GM18867 (cell line): ENCODE measurements around the gene C20orf141.
"Not testable (repeated sequence)": the region's sequence is repeated elsewhere in the genome, so short reads cannot be mapped to it uniquely, and the experiment has no call there.

ENCODE experiments used
- ATAC-seq: cut with Tn5 transposase; IDR thresholded peaks from one replicate; pipeline ENCODE4 v1.9.1; 2021; ENCODE audit warnings: mild to moderate bottlenecking, moderate library complexity; ENCODE audit not compliant: unreplicated experiment

The C20orf141 gene

DNA sequence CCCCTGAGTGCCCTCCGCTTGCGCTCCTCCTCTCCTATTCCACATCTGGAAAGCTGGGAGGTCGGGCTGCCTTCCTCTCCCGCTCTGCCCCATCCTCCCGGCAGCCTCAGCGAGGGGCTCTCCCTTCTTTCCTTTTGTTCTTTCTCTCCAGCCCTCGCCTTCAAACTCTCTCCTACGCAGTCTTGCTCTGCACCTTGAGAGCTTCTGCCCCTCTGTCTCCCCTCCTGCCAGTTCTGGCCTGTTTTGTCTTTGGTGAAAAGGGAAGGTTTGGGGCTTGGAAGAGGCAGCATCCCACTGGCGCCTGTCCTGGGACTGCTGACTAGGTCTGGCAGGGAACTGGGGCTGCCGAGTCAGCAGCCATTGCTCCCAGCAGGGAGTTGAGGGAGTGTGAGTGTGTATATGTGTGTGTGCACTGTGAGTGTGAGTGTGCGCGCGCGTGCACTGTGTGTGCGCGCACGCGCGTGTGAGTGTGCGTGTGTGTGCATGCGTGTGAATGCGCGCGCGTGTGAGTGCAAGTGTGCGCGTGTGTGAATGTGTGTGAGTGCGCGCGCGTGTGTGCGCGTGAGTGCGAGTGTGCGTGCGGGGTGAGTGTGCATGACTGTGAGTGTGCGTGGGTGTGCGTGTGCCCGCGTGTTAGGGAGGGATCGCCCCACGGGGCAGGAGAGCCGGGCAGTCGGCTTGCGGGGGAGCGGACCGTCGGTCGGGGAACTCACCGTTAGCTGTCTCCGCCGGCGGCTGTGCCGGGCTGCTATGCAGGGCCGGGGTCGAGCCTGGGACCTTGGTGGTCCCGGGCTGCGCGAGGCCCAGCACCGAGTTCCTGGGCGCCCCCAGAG is 14.9 kb upstream of the C20orf141 start:
- ATAC-seq: no peak

DNA sequence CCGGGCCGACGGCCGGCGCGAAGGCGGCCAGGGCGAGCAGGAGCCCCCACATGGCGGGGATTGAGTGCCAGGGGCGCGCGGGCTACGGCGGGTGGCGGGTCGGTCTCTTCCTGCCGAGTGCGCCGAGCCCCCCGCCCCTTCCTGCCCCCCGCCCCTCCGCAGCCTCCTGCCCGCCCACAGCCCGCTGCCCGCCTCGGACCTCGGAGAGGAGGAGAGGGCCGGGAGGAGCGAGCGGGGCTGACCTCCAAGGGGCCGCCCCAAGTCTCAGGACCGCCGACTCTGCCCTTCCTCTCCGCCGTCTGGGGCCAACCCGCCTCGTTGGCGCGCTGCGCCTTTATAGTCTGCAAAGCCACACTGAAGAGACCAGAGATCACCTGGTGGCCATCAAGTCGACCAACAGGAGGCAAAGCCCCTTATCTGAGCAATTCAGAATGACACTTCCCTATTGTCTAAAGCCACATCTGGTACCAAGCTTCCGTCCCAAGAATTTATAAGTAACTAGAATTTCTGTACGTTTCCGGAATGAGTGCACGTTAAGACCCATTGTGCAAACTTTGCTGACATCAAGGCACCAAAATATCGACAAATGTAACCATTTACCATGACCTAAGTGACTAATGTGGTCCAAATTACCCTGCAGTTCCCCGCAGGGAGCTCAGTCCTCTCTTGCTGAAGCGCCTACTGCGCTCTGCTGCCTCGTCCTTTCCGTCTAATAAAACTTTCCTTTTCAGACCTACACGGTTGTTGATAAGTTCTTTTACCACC is 14.1 kb upstream of the C20orf141 start, which contains the start of gene CPXM1:
TSS of gene CPXM1 (minus strand) at position 107 of the 765 bp plus-strand sequence. CDS start at position 52, 55 bp downstream.
- ATAC-seq: no peak

DNA sequence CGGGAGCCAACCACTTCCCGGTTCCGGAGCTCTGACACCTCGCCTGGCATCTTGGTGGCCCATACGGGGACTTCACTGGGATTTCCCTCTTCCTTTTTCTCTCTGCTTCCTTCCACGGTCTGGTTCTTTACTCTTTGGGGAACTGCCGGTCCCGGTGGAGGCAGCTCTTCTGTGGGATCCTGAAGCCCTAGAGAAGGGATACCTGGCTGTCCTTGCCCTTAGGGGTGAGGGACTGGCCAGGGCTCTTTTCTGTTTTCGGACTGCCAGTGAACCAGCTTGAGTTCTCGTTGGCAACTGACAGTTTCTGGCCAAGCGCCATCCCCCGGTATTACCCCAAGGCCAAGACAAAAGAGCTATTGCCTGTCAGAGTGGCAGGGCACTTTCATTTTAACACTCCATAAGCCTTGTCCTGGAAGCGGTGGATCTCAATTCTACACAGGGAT is 13.5 kb upstream of the C20orf141 start:
- no peak for ATAC-seq

DNA sequence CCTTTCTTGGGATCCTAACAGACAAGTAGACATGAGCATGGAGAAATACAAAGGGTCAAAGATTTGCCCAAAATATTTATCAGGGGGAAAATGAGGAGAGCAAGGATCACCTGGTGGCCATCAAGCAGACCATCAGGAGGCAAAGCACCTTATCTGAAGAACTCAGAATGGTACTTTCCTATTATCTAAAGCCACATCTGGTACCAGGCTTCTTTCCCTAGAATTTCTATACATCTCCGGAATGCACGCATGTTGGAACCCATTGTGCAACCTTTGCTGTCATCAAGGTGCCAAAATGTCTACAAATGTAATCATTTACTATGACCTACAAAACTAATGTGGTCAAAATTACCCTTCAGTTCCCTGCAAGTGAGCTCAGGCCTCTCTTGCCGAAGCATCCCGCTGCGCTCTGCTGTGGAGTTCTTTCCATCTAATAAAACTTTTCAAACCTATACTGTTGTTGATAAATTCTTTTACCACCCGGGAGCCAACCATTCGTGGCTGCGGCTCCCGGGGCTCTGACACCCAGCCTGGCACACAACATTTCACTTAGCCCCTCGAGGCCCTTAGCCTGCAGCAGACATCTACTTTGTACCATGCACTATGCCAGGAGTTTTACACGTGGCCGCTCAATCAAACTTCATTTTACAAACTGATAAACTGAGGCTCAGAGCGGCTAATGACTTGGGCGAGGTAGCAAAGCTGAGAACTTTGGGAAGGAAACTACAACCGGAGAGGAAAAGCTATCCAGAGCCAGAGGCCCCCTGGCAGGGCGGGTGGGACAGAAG is 10.6 kb upstream of the C20orf141 start:
- ATAC-seq: no peak

DNA sequence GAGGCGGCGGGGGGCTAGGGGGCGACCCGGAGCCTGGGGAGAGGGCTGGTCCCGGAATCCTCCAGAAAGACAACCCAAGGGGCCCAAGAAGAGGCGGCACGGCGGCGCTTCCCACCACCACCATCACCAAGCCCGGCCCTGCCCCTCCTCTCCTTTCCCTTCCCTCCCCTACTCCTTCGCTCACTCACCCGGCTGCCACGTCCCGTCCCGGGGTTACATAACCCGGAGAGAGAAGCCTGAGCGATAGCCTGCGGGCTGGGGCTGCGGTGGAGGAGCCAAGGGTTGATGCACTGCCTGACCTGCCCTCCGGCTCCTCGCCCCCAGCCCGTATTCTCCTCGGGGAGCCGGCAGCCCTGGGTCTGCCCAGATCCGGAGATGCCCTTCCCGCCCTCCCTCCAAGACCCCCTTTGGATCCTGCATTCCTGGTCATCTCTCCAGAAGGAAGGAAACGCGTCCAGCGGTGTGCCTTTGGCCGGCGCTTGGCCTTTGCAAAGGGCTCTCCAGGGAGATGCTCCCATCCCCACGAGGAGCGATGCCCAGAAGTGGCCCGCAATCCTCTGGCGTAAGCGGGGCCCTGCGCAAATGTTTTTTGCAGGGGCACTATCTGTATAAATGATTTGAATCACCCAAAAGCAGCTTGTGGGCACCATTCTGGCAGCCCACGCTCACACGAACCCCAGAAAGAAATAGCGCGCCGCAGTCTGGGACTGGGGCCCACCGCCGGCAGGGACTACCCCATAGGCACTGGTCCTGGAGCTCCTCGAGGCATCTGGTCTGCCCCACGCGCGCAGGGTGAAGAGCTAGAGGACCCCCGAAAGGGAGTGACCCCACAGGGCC is 9.7 kb upstream of the C20orf141 start:
- ATAC-seq: no peak

DNA sequence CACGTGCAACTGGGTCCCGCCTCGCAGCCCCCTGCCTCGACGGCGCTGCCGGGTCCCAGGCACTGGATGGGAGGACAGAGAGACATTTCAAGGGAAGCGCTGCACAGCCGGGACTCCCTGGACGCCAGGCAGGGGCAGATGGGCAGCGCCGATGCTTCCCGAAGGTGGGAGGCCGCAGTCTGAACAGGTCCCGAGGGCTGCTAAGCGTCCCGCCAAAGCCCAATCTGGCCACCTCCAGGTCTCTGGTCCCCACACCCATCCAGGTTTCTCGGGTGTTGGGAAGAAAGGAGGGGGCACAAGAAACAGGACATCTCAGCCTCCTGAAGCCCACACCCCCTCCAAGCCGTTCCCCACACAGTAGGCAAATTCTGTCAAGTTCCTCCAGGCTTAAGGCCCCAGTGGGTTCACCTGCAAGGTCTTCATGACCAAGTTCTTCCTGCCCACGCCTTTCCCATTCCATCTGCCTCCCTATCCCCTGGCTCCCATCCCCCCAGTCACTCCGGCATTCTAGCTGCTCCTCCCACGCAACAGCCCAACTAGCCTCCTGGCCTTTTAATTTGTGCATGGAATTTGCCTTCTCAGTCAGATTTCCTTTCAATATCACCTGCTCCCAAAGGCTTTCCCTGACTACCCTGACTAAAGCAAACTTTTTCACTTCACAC is 9.0 kb upstream of the C20orf141 start:
- no peak for ATAC-seq

DNA sequence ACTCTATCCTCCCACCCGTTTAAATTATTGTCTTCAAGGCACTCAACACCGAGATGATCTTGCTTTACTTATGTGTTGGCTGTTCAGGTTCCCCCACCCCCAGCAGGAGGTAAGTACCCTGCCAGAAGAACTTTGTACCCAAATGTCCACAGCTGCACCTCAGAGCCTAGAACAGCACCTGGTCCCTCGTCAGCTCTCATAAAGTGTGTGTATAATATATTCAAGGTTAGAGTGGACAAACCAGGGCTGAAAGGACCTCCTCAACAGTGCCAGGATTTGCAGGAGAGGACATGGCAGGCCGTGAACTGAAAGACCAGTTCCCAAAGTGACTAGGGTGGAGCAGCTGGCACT is 8.5 kb upstream of the C20orf141 start:
- ATAC-seq: no peak

DNA sequence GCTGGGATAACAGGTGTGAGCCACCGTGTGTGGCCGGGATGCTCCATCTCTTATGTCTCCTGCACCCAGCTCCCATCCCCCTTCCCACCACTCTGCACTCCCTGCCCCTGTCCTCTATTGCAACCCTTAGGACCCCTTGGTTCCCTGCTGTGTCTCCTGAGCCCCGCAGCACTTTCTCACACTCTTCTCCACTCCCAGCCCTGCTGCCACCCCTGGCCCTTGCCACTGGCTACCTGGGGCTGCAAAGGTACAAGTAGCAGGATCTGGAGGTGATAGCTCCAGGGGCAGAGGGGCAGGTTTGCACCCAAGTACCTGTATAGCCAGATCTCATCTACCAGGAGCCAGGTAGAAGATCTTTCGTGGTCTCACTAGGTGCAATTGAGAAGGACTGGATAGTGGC is 7.8 kb upstream of the C20orf141 start:
- ATAC-seq: no peak

DNA sequence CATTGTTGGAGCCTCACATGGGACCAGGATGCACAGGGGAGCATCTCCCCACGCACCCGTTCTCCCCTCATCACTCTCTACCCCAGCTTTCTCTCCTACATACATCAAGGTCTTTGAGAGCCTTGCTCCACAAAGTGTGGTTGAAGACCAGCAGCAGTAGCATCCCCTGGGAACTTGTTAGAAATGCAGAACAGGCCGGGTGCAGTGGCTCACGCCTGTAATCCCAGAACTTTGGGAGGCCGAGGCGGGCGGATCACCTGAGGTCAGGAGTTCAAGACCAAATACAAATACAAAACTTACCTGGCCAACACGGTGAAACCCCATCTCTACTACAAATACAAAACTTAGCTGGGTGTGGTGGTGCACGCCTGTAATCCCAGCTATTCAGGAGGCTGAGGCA is 6.9 kb upstream of the C20orf141 start:
- not testable (repeated sequence) for ATAC-seq

DNA sequence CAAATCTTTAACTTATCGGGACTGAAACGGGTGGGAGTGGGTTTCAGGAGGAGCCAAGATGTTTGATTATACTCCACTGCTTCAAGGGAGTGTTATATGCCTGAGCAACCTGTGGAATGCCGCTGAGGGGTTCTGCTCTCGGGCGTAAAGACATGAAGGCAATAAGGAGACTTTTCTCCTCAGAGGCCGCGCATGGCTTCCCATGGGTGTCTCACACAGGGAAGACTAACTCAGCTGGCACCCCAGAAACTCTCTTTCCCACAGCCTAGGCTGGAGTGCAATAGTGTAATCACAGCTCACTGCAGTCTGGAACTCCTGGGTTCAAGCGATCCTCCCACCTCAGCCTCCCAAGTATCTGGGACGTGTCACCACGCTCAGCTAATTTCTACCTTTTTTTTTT is 5.1 kb upstream of the C20orf141 start:
- no peak for ATAC-seq

DNA sequence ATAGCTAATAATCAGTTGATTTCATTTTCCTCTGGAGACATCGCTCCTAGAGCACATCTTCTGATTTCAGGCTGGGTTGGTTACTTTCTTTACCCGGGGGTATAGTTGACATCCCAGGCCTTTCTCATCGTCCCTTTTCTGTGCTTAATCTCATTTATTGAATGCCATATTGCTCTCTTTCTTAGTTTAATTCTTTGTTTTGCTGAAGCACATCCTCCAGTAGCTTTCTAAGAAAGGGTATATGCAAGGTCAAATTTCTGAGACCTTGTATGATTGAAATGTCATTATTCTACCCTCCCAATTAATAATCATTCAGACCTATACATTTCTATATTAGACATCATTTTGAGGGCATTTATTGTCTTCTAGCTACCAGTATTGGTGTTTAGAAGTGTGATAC is 2.6 kb upstream of the C20orf141 start:
- no peak for ATAC-seq

DNA sequence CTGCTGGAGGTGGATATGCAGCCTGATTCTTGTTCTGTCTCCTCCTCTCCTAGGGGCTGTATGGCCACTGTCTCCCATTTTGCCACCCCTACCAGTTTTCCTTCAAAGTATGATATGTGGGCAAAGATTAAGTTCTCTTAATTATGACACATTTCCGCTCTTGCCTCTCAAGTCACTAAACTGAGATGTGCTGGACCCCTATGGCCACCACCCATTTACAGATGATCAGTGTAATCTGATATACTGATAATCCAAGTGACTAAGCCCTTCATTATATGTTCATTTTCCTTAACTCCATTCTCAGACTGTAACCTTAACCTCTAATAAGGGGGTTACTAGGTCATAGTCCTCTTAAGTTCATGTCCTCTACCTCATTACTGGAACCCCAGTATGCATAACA is 711 bp upstream of the C20orf141 start:
- ATAC-seq: no peak

DNA sequence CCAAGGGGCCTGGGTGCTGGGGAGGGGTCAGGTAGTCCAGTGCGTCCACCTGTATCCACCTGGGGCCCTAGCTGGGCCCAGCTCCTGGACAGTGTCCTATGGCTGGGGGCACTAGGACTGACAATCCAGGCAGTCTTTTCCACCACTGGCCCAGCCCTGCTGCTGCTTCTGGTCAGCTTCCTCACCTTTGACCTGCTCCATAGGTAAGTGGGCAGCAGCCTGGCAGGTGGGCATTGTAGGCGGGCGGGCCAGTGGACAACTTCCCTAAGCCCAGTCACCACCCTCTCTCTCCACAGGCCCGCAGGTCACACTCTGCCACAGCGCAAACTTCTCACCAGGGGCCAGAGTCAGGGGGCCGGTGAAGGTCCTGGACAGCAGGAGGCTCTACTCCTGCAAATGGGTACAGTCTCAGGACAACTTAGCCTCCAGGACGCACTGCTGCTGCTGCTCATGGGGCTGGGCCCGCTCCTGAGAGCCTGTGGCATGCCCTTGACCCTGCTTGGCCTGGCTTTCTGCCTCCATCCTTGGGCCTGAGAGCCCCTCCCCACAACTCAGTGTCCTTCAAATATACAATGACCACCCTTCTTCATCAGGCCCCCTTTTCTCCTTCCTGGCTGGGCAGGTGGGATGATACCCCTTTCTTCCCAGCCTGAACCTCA is 584 bp downstream of the C20orf141 start:
- ATAC-seq: no peak

DNA sequence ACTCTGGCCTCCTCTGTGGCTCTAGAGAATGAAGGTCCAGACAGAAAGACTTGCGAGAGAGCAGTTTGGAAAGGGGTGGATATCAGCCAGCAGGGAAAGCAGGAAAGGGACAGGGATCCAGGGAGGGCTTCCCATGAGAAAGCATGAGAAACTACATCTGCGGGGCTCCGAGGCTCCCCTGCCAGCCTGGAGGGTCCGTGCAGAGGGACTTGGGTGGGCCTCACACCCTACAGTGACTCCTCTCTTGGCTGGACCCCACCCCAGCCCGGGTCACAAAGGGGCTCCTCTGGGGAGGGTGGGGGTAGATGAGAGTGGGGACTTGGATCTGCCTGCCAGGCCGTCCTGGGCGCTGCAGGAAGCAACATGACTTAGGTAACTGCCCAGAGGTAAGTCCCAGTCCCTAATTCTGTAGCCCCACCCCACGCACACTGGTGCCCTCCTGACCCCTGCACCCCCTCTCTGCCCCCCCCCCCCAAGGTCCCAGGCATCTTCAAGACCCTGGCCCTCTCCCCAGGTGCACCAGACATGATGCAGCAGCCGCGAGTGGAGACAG is 1.3 kb downstream of the C20orf141 start, which contains the start of gene TMEM239:
TSS of gene TMEM239 (plus strand) at position 335 of the 553 bp plus-strand sequence. CDS start at position 526, 191 bp downstream.
- no peak for ATAC-seq

DNA sequence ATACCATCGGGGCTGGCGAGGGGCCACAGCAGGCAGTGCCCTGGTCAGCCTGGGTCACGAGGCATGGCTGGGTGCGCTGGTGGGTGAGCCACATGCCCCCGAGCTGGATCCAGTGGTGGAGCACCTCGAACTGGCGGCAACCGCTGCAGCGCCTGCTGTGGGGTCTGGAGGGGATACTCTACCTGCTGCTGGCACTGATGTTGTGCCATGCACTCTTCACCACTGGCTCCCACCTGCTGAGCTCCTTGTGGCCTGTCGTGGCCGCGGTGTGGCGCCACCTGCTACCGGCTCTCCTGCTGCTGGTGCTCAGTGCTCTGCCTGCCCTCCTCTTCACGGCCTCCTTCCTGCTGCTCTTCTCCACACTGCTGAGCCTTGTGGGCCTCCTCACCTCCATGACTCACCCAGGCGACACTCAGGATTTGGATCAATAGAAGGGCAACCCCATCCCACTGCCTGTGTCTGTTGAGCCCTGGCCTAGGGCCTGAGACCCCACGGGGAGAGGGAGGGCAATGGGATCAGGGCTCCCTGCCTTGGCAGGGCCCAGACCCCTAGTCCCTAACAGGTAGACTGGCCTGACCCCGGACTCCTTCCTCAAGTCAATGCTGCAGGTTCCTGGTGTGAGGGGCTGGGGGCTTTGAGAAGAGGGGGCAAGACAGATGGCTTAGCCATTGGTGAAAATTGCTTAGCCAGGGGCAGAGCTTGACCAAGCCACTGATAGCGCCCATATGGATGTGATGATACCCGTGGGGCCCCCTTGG is 2.0 kb downstream of the C20orf141 start:
- no peak for ATAC-seq

DNA sequence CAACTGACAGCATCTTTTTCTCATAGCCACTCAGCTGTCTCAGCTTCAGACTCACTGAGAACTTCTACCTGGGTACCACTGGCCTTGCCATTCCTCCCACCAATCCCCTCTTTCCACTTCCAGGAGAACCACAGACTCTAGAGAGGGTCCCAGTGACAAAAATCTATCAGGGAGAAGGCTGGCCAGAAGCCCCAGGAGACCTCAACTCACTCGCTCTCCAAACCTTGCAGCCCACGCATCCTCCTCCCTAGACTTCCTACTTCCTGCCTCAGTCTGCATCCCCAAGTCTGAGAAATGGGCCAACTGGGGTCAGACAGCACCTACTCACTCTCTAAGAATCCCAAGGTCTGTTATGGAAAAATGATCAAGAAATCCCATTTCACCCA is 2.5 kb downstream of the C20orf141 start:
- no peak for ATAC-seq

DNA sequence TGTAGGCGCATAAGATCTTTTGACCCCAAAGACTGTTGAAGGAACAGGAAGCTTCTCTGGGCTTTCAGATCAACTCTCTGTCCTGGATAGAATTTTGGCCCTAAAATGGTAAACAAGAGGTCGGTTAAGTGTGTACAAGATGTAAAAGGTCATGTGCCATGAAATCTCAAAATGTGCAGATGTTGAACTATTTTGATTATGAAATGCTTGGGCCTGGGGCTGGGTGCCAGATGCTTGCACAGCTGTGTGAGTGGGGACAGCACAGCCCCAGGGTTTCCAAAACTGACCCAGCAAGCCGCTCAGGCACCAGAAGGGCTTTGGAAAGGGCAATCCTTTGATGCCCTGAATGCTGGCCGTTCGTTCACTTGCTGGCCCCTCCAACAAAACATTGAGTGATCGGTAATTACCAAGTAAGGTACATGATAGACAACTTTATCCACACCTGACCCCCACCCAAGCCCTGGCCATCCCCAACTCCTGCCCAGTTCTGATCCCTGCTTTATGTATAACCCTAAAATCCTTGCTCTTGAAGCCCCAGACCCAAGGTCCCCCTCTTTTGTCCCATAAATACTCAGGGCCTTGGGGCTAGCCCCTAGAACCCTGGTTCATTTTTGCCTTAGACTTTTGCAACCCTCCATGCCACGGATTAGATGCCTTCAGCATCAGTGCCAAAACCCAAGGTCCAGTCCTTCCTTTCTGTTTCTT is 3.3 kb downstream of the C20orf141 start:
- no peak for ATAC-seq
